HepG2 (cell line): Measurements from ENCODE around the gene SLC12A9. TPM values are rescaled to one million over a fixed set of nuclear protein-coding genes. Genes with fewer than 3 reads are reported as not detected.
A peak's percentile ranks its signal among the peaks of the same experiment; 100 is the strongest.

Experiments used
- ATAC-seq: fragments of 200-7000 bp; cut with Tn5 transposase; 3 replicates; pipeline ENCODE4 v1.9.1; 2020; ENCODE audit warnings: mild to moderate bottlenecking, moderate library complexity
- BruUV-seq: library from RNA; stranded (reverse); fragments of 400-500 nt; replicated peaks from 2 replicates; lab custom pipeline; 2021; lab: Mats Ljungman, UMichigan
- CTCF ChIA-PET: fragments of 300-600 bp; formaldehyde crosslinking; extraction: SDS; loops from one replicate; lab custom pipeline; 2021; ENCODE audit warnings: low total read pairs, inconsistent platforms, low intra/inter-chr PET ratio; lab: Yijun Ruan, JAX
- POLR2A ChIA-PET: fragments of 350-600 bp; sonication (Branson Sonifier 250); formaldehyde crosslinking; loops from one replicate; lab custom pipeline; 2020; ENCODE audit warnings: antibody characterized with exemption, inconsistent platforms; lab: Yijun Ruan, JAX
- DNase-seq: peaks from one replicate; pipeline ENCODE4 v3.0.0-alpha.2; 2015; ENCODE audit warnings: low spot score
- FAIRE-seq: peaks from 3 replicates; lab custom pipeline; 2011; peaks lifted over from hg19 to GRCh38; lab: Jason Lieb, UNC
- H2AFZ ChIP-seq: one replicate; pipeline ENCODE4 v1.6.1; 2011; ENCODE audit warnings: low read length, inconsistent platforms
- H3K27ac ChIP-seq: fragments of 300-600 bp; 3 replicates; pipeline ENCODE4 v1.8.0; 2011; ENCODE audit warnings: mixed run types, mild to moderate bottlenecking, mixed read lengths, low read length, inconsistent platforms; ENCODE audit not compliant: insufficient read depth; ENCODE audit errors: extremely low read length
- H3K27me3 ChIP-seq, 2 experiments: fragments of 200-600 bp in 1 of 2; 2 replicates in 1 of 2; 3 replicates in 1 of 2; pipeline versions ENCODE4 v1.6.0 to v1.8.0; 2011; ENCODE audit warnings: low read length in 2 of 2, mild to moderate bottlenecking in 2 of 2, moderate library complexity in 2 of 2, inconsistent platforms in 1 of 2; ENCODE audit not compliant: insufficient read depth in 2 of 2, control insufficient read depth in 1 of 2
- H3K36me3 ChIP-seq, 2 experiments: fragments of 200-600 bp in 1 of 2; replicated peaks in 1 of 2; 2 replicates in 1 of 2; 3 replicates in 1 of 2; pipeline versions ENCODE4 v1.5.1 to v1.8.0; 2011; ENCODE audit warnings: low read length in 2 of 2, inconsistent platforms in 1 of 2; ENCODE audit not compliant: insufficient read depth in 2 of 2, control insufficient read depth in 1 of 2
- H3K4me1 ChIP-seq: 2 replicates; pipeline ENCODE4 v1.5.1; 2012; ENCODE audit warnings: low read length, inconsistent platforms; ENCODE audit not compliant: insufficient read depth
- H3K4me2 ChIP-seq: 2 replicates; pipeline ENCODE4 v1.6.0; 2011; ENCODE audit warnings: low read depth, low read length, inconsistent platforms
- H3K4me3 ChIP-seq, 3 experiments: fragments of 200-600 bp in 1 of 3; sonication (generic), shearing (Covaris generic) in 1 of 3; replicated peaks in 1 of 3; 2 replicates each; pipeline ENCODE4 v1.5.1; 2011 to 2016; ENCODE audit warnings: low read length in 3 of 3, inconsistent platforms in 2 of 3, low read depth in 2 of 3, mild to moderate bottlenecking in 2 of 3, control low read depth in 1 of 3, mixed read lengths in 1 of 3; ENCODE audit not compliant: insufficient read depth in 1 of 3
- H3K79me2 ChIP-seq: one replicate; pipeline ENCODE4 v1.6.1; 2011; ENCODE audit warnings: low read length, inconsistent platforms; ENCODE audit not compliant: insufficient read depth
- H3K9ac ChIP-seq: 2 replicates; pipeline ENCODE4 v1.6.0; 2011; ENCODE audit warnings: mild to moderate bottlenecking, low read depth, low read length, inconsistent platforms; ENCODE audit not compliant: insufficient read depth
- H3K9me3 ChIP-seq: 2 replicates; pipeline ENCODE4 v1.5.1; 2012; ENCODE audit warnings: mild to moderate bottlenecking, low read length
- H4K20me1 ChIP-seq: 2 replicates; pipeline ENCODE4 v1.6.0; 2011; ENCODE audit warnings: inconsistent platforms, mild to moderate bottlenecking, low read length, moderate library complexity; ENCODE audit not compliant: insufficient read depth
- ARID2 ChIP-seq: sonication (generic); formaldehyde crosslinking; IDR thresholded peaks from 2 replicates; pipeline ENCODE4 v1.8.1; 2022; ENCODE audit warnings: mild to moderate bottlenecking, missing genetic modification reagents, borderline replicate concordance
- GFI1 ChIP-seq: sonication (generic); formaldehyde crosslinking; IDR thresholded peaks from 2 replicates; pipeline ENCODE4 v1.5.0; 2020; ENCODE audit warnings: missing genetic modification reagents, mild to moderate bottlenecking, borderline replicate concordance
- GLI4 ChIP-seq: sonication (generic); formaldehyde crosslinking; IDR thresholded peaks from 2 replicates; pipeline ENCODE4 v1.5.1; 2020; ENCODE audit warnings: missing genetic modification reagents, mild to moderate bottlenecking, moderate library complexity, borderline replicate concordance
- ISX ChIP-seq: sonication (generic); formaldehyde crosslinking; conservative IDR thresholded peaks from 2 replicates; pipeline ENCODE4 v1.5.0; 2020; ENCODE audit warnings: missing genetic modification reagents
- MAFG ChIP-seq: sonication (generic); formaldehyde crosslinking; IDR thresholded peaks from 2 replicates; pipeline ENCODE4 v1.5.1; 2020; ENCODE audit warnings: mild to moderate bottlenecking, missing genetic modification reagents
- SMYD3 ChIP-seq: sonication (generic); formaldehyde crosslinking; IDR thresholded peaks from 2 replicates; pipeline ENCODE4 v1.8.1; 2023; ENCODE audit warnings: mild to moderate bottlenecking, missing genetic modification reagents
- ZNF121 ChIP-seq: sonication (generic); formaldehyde crosslinking; IDR thresholded peaks from 2 replicates; pipeline ENCODE4 v1.5.0; 2020; ENCODE audit warnings: mild to moderate bottlenecking, missing genetic modification reagents
- ZNF232 ChIP-seq: sonication (generic); formaldehyde crosslinking; IDR thresholded peaks from 2 replicates; pipeline ENCODE4 v1.4.0; 2020; ENCODE audit warnings: missing genetic modification reagents, borderline replicate concordance
- ZNF431 ChIP-seq: sonication (generic); formaldehyde crosslinking; IDR thresholded peaks from 2 replicates; pipeline ENCODE4 v1.9.0; 2022; ENCODE audit warnings: missing genetic modification reagents, low read depth, mild to moderate bottlenecking, borderline replicate concordance
- ZNF615 ChIP-seq: sonication (generic); formaldehyde crosslinking; IDR thresholded peaks from 2 replicates; pipeline ENCODE4 v1.5.0; 2020; ENCODE audit warnings: mild to moderate bottlenecking, missing genetic modification reagents, borderline replicate concordance
- ZNF75D ChIP-seq: sonication (generic); formaldehyde crosslinking; IDR thresholded peaks from 2 replicates; pipeline ENCODE4 v1.8.1; 2023; ENCODE audit warnings: missing genetic modification reagents, mild to moderate bottlenecking, borderline replicate concordance
- WGBS: methylation state at CpG from one replicate; pipeline ENCODE4 v1.1.6; 2017; ENCODE audit warnings: low lambda C conversion rate; 5-methylcytosine and 5-hydroxymethylcytosine counted together
- in situ Hi-C: cut with HindIII; loops from 2 replicates; pipeline ENCODE4 v1.10.0; 2017; ENCODE audit warnings: low pct_unique_long_range_greater_than_20kb; ENCODE audit not compliant: extremely low pct_ligation_motif_present
- intact Hi-C: fragments of 100-400 bp; cut with micrococcal nuclease; formaldehyde crosslinking; loops from one replicate; pipeline ENCODE4 v1.10.0; 2022; ENCODE audit not compliant: unreplicated experiment
- polyA plus RNA-seq, 8 experiments: library from polyadenylated mRNA; depleted of rRNA in 3 of 8; stranded (reverse) in 7 of 8; unstranded in 1 of 8; fragments of >200 nt; fragmentation: Illumina TruSeq in 4 of 8; extraction: Trizol in 4 of 8; gene quantifications; 2 replicates each; pipeline versions ENCODE4 v1.2.1 to v1.2.3, GENCODE V29; 2011 to 2016; ENCODE audit warnings: low read depth in 4 of 8, missing spikeins in 1 of 8, mixed read lengths in 1 of 8; ENCODE audit not compliant: insufficient read depth in 1 of 8
- total RNA-seq, 5 experiments: library from RNA; depleted of rRNA; stranded (reverse); fragments of >200 nt; fragmentation: Illumina TruSeq; extraction: Trizol; gene quantifications; 2 replicates each; pipeline ENCODE4 v1.2.3, GENCODE V29; 2016; ENCODE audit warnings: low read depth in 1 of 5
- TF ChIP-seq, protein P1 (sequence below): IDR thresholded peaks from 2 replicates; pipeline ENCODE4 v1.6.1; 2016; ENCODE audit warnings: missing compliant biosample characterization, missing genetic modification reagents, borderline replicate concordance
- TF ChIP-seq, protein P2 (sequence below): sonication (generic); formaldehyde crosslinking; IDR thresholded peaks from 2 replicates; pipeline ENCODE4 v1.4.0; 2020; ENCODE audit warnings: missing genetic modification reagents

SLC12A9 gene
- total and polyA plus RNA-seq, 2 of the 13 experiments (the other 11 are each of a cell fraction or from before 2014, with no cell fraction given) = 8.7 to 16.6 TPM

- peak overlapping the region; percentile 82 for H3K4me2 ChIP-seq
- 29% methylated on average over 8 of the region's 8 CpGs for WGBS
- FAIRE-seq (no peak), DNase-seq (no peak), ATAC-seq (no peak; the same call in 2 of the 3 replicates)
- ChIA-PET CTCF (no interaction called here), POLR2A (interaction anchor here (0.6 to 1.1 kb wide), 3 partner anchors 15 to 194 kb away, joined by 3 read pairs; partner anchors contain the start of gene UFSP1)
- peak overlapping the region; percentile 87 for H3K27ac ChIP-seq
- peaks cover 40% of the 10 kb centered on the region for H3K79me2 ChIP-seq
- peaks cover 19% of the 10 kb centered on the region for H4K20me1 ChIP-seq
- peaks cover 0 to 2% of the 10 kb centered on the region in 2 experiments; a peak in 1 of 5 replicates for H3K27me3 ChIP-seq
- 0 out of 2 replicates have a peak, but pooled peaks have one; percentile 7 for TF ChIP-seq SMYD3 (CRISPR knock-in tag)
- 0 out of 2 replicates have a peak, but pooled peaks have one; percentile 1 for TF ChIP-seq ISX (CRISPR knock-in tag)
- TF ChIP-seq ZNF232 = peak; percentile 2; the same call in 1 of the 2 replicates
- 0 out of 2 replicates have a peak, but pooled peaks have one; percentile 54 for TF ChIP-seq ZNF121
- 0 out of 2 replicates have a peak, but pooled peaks have one; percentile 65 for TF ChIP-seq ZNF75D (CRISPR knock-in tag)
- TF ChIP-seq ARID2 (CRISPR knock-in tag) = 0 out of 2 replicates have a peak, but pooled peaks have one; percentile 18
- TF ChIP-seq, protein P1, sequence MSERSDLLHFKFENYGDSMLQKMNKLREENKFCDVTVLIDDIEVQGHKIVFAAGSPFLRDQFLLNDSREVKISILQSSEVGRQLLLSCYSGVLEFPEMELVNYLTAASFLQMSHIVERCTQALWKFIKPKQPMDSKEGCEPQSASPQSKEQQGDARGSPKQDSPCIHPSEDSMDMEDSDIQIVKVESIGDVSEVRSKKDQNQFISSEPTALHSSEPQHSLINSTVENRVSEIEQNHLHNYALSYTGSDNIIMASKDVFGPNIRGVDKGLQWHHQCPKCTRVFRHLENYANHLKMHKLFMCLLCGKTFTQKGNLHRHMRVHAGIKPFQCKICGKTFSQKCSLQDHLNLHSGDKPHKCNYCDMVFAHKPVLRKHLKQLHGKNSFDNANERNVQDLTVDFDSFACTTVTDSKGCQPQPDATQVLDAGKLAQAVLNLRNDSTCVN = peak; percentile 6; the same call in 1 of the 2 replicates
- TF ChIP-seq ZNF615 (CRISPR knock-in tag) = 0 out of 2 replicates have a peak, but pooled peaks have one; percentile 3
- TF ChIP-seq MAFG = no peak
- TF ChIP-seq GFI1 (CRISPR knock-in tag) = no peak
- no peak for TF ChIP-seq ZNF431 (CRISPR knock-in tag)
- TF ChIP-seq GLI4 (CRISPR knock-in tag) = 0 out of 2 replicates have a peak, but pooled peaks have one; percentile 9
- TF ChIP-seq, protein P2, sequence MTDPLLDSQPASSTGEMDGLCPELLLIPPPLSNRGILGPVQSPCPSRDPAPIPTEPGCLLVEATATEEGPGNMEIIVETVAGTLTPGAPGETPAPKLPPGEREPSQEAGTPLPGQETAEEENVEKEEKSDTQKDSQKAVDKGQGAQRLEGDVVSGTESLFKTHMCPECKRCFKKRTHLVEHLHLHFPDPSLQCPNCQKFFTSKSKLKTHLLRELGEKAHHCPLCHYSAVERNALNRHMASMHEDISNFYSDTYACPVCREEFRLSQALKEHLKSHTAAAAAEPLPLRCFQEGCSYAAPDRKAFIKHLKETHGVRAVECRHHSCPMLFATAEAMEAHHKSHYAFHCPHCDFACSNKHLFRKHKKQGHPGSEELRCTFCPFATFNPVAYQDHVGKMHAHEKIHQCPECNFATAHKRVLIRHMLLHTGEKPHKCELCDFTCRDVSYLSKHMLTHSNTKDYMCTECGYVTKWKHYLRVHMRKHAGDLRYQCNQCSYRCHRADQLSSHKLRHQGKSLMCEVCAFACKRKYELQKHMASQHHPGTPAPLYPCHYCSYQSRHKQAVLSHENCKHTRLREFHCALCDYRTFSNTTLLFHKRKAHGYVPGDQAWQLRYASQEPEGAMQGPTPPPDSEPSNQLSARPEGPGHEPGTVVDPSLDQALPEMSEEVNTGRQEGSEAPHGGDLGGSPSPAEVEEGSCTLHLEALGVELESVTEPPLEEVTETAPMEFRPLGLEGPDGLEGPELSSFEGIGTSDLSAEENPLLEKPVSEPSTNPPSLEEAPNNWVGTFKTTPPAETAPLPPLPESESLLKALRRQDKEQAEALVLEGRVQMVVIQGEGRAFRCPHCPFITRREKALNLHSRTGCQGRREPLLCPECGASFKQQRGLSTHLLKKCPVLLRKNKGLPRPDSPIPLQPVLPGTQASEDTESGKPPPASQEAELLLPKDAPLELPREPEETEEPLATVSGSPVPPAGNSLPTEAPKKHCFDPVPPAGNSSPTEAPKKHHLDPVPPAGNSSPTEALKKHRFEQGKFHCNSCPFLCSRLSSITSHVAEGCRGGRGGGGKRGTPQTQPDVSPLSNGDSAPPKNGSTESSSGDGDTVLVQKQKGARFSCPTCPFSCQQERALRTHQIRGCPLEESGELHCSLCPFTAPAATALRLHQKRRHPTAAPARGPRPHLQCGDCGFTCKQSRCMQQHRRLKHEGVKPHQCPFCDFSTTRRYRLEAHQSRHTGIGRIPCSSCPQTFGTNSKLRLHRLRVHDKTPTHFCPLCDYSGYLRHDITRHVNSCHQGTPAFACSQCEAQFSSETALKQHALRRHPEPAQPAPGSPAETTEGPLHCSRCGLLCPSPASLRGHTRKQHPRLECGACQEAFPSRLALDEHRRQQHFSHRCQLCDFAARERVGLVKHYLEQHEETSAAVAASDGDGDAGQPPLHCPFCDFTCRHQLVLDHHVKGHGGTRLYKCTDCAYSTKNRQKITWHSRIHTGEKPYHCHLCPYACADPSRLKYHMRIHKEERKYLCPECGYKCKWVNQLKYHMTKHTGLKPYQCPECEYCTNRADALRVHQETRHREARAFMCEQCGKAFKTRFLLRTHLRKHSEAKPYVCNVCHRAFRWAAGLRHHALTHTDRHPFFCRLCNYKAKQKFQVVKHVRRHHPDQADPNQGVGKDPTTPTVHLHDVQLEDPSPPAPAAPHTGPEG (CRISPR knock-in tag) = 0 out of 2 replicates have a peak, but pooled peaks have one; percentile 7
- peak overlapping the region; percentile 55 to 89 (median 86) for H3K4me3 ChIP-seq
- peaks cover 1 to 21% of the 10 kb centered on the region in 2 experiments; a peak in 4 of 5 replicates for H3K36me3 ChIP-seq
- intact Hi-C loops = loop anchor here (1.0 kb wide), 1 partner anchor 168 kb away; the partner anchor contains the start of gene POP7
- H3K9ac ChIP-seq = peak overlapping the region; percentile 91
- no peak overlapping the region for H2AFZ ChIP-seq
- peaks cover 43% of the 10 kb centered on the region for H3K4me1 ChIP-seq
- H3K9me3 ChIP-seq = no peaks in the 10 kb centered on the region
- no TSS peak for BruUV-seq
- in situ Hi-C loops = no loop called here
Measured at GRCh38 chr7:100874300-100874576, 21.7 kb downstream of the SLC12A9 start.
